DLD1 (cell line): Measurements from ENCODE around the gene CACNA1B.
"Not testable (repeated sequence)": the region's sequence is repeated elsewhere in the genome, so short reads cannot be mapped to it uniquely, and the experiment has no call there.

Experiments used
- in situ Hi-C: cut with HindIII; loops from 2 replicates; pipeline ENCODE4 v1.10.0; 2017; ENCODE audit warnings: low sequenced_read_pairs

Gene CACNA1B

DNA sequence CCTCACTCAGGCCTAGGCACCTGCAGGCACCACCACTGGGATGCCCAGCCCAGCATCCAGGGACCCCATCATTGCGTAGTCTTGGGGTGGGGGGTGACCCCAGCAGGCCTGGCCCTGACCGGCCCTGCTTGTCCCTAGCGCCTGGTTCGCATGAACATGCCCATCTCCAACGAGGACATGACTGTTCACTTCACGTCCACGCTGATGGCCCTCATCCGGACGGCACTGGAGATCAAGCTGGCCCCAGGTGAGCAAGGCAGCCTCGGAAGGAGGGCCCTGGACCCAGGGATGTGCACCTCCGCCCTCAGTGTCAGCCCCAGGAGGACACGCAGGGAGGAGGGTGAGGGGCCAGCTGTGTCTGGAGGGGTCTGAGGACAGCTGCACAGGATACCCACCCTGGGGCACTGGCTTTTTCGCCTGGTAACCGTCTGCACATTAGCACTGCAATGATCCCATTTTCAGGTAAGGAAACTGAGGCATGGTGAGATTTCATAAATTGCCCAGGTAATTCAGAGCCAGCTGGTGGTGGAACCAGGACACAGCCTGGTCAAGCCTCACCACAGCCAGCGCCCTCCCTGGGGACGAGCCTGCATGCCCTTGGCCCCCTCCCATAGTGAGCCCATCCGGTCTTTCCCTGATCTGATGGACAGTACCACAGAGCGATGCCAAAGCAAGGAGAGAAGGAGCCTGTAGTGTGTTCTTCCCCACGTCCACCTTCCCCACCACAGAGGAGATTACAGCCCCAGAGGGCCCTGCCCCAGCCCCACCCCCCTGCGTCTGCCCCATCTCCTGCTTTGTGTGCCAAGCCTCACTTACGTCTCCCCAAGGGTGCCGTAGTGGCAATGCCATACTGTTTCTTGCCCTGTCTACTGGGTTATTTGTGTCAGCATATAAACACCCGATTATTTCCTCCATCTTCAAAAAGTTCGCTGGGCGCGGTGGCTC is 228.3 kb downstream of the CACNA1B start:
- in situ Hi-C loops, result no loop called here

DNA sequence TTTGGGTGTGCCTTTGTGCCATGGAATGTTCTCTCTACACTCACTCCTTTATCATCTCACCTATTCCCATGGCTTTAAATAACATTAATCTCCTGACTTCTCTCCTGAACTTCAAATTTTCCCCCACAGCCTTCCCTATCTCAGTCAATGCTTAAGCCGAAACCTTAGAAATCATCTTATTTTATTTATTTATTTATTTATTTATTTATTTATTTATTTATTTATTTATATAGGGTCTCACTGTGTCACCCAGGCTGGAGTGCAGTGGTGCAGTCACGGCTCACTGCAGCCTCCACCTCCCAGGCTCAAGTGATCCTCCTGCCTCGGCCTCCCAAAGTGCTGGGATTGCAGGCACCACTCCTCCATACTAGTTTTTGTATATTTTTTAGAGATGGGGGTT is 229.5 kb downstream of the CACNA1B start:
- in situ Hi-C loops, result not testable (repeated sequence)

- in situ Hi-C loops, result no loop called here
Observed at GRCh38 chr9:138111607-138112006, 234.0 kb downstream of the CACNA1B start.

DNA sequence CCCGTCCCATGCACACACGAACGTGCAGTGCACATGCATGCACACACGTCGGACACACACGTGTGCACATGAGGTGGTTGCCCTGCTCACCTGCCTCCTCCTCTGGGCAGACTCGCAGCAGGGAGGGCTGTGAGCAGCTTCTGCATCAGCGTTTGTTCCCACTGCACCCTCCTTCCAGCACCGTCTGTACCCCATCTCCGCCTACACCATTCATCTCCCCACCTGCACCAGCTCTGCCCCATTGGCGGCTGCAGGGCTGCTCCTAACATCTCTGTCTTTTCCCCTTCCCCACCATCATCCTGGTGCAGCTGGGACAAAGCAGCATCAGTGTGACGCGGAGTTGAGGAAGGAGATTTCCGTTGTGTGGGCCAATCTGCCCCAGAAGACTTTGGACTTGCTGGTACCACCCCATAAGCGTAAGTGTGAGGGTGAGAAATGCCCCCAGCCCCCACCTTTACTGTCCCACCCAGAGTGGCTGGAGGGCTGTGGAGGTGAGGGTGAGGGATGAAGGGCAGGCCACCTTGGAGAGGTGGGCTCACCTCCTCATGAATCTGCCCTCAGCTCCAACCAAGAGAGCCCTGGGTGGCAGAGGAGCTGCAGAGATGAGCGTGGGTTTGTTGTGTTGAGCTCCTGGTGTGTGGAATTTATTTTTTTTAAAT is 234.6 kb downstream of the CACNA1B start:
- in situ Hi-C loops, result no loop called here

DNA sequence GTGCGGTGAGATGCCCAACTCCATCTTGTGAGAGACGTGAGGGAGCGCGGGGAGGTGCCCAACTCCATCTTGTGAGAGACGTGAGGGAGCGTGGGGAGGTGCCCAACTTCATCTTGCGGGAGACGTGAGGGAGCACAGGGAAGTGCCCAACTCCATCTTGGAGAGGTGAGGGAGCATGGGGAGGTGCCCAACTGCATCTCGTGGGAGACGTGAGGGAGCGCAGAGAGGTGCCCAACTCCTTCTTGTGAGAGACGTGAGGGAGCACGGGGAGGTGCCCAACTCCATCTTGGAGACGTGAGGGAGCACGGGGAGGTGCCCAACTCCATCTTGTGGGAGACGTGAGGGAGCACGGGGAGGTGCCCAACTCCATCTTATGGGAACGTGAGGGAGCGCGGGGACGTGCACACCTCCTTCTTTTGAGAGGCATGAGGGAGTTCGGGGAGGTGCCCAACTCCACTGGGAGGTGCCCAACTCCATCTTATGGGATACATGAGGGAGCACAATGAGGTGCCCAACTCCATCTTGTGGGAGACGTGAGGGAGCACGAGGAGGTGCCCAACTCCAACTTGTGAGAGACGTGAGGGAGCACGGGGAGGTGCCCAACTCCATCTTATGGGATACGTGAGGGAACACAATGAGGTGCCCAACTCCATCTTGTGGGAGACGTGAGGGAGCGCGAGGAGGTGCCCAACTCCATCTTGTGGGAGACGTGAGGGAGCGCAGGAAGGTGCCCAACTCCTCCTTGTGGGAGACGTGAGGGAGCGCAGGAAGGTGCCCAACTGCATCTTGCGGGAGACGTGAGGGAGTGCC is 235.4 kb downstream of the CACNA1B start:
- in situ Hi-C loops, result no loop called here

DNA sequence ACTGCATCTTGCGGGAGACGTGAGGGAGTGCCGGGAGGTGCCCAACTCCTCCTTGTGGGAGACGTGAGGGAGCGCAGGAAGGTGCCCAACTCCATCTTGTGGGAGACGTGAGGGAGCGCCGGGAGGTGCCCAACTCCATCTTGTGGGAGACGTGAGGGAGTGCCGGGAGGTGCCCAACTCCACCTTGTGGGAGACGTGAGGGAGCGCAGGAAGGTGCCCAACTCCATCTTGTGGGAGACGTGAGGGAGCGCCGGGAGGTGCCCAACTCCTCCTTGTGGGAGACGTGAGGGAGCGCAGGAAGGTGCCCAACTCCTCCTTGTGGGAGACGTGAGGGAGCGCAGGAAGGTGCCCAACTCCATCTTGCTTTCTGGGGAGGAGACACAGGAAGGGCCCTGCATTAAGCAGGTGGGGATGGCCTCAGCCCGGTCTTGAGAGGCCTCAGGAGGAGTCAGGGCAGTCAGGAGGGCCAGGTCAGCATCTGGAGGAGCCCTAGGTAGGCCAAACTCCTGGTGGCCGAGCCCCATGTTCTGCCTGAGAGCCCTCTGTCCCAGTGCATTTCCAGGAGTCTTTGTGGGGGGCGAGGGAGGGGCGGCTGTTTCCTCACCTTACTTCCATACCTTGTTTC is 236.2 kb downstream of the CACNA1B start:
- in situ Hi-C loops, result not testable (repeated sequence)

DNA sequence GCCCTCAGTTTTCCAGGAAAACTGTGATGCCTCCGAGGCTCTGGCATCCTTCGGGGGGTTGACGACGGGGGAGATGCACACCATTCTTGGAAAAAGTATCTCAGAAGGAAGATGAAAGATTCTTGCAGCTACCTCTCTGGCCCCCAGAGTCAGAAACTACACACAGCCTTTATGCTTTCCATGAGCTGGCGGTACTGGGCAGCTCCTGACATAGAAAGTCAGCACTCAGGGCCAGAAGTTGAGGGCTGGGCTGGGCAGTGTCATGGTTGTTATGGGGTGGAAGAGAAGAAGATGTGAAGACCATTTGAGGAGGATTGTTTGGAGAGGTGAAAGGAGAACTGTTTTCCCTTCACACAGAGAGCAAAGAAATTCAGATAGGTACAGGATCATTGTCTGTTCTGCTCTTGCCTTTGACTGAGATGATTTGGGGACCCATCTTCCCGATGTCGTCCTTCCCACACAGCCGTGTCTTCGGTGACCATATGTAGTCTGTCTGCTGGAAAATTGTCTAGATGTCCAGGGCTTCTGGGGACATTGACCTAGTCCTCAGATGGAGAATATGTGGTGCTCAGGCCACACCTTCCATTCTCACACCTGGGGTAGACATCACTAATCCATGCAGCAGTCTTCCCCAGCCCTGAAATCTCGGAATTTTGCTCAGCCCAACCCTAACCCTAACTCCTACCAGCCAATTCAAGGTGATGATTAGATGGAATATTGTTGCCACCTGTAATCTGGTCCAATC is 237.1 kb downstream of the CACNA1B start:
- in situ Hi-C loops, result no loop called here

GRCh38 chr9:138115506-138115905 is 237.9 kb downstream of the CACNA1B start:
- in situ Hi-C loops, result no loop called here

GRCh38 chr9:138116521-138116920 is 238.9 kb downstream of the CACNA1B start:
- in situ Hi-C loops, result no loop called here

DNA sequence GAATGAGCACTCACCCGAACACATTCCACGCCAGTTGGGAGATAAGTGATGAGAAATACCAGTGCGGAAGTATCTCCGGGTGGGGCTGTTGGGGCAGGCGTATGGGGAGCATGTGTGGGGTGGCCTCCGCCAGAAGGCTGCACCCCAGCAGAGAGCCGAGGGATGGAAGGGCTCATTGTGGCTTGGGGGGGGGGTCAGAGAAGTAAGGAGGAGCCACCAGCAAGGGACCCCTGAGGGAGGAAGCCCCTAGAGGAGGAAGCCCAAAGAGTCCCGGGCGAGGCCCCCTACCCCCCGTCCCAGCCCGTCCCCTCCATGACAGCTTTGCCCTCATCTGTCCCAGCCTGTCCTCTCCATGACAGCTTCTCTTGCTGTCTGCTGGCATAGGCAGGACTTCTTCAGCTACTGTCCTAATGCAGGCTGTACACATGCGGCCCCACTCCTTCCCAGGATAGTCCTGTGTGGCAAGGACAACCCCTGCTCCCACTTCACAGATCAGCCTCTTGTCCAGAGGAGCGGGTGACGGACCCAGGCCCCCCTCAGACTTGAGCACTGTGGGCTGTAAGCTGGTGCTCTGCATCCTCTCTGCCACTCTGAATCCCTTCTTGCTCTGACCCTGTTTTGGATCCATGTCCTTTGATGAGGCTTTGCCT is 239.6 kb downstream of the CACNA1B start:
- in situ Hi-C loops, result no loop called here

- in situ Hi-C loops, result no loop called here
Observed at GRCh38 chr9:138117836-138118235, 240.3 kb downstream of the CACNA1B start.

GRCh38 chr9:138118601-138119071 is 241.1 kb downstream of the CACNA1B start:
- in situ Hi-C loops, result no loop called here

- in situ Hi-C loops, result no loop called here
Observed at GRCh38 chr9:138119202-138120027, 241.8 kb downstream of the CACNA1B start.

- in situ Hi-C loops, result no loop called here
Observed at GRCh38 chr9:138120072-138120471, 242.5 kb downstream of the CACNA1B start.

- in situ Hi-C loops, result no loop called here
Observed at GRCh38 chr9:138120511-138121437, 243.2 kb downstream of the CACNA1B start.

DNA sequence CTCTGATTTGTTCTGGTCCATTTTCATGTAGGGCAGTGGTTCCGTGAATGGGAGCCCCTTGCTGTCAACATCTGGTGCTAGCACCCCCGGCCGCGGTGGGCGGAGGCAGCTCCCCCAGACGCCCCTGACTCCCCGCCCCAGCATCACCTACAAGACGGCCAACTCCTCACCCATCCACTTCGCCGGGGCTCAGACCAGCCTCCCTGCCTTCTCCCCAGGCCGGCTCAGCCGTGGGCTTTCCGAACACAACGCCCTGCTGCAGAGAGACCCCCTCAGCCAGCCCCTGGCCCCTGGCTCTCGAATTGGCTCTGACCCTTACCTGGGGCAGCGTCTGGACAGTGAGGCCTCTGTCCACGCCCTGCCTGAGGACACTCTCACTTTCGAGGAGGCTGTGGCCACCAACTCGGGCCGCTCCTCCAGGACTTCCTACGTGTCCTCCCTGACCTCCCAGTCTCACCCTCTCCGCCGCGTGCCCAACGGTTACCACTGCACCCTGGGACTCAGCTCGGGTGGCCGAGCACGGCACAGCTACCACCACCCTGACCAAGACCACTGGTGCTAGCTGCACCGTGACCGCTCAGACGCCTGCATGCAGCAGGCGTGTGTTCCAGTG is 244.0 kb downstream of the CACNA1B start:
- in situ Hi-C loops, result no loop called here

GRCh38 chr9:138122201-138122600 is 244.6 kb downstream of the CACNA1B start:
- in situ Hi-C loops, result no loop called here
